Peyer's patch (tissue), 4 donors: Measurements from ENCODE around the gene PNKP. TPM values are rescaled to one million over a fixed set of nuclear protein-coding genes. Genes with fewer than 3 reads are reported as not detected.

Source experiments
- DNase-seq, 3 donors: peaks; one replicate each; pipeline ENCODE4 v3.0.0-alpha.2; 2017 to 2019
- H3K27ac ChIP-seq, 4 donors: fragments of 200-600 bp; sonication (generic); one replicate each; pipeline ENCODE4 v1.5.1; 2016 to 2019
- H3K27me3 ChIP-seq, 2 donors: fragments of 200-600 bp; sonication (generic); one replicate each; pipeline ENCODE4 v1.5.1; 2019
- H3K36me3 ChIP-seq, 3 donors: fragments of 200-600 bp; sonication (generic); one replicate each; pipeline ENCODE4 v1.5.1; 2016 to 2019
- H3K4me1 ChIP-seq, 4 donors: fragments of 200-600 bp; sonication (generic); one replicate each; pipeline ENCODE4 v1.5.1; 2016 to 2019
- H3K4me3 ChIP-seq, 4 donors: fragments of 200-600 bp; sonication (generic); 1 replicate in 3 of 4; 2 replicates in 1 of 4; pipeline ENCODE4 v1.5.1; 2016 to 2019; ENCODE audit warnings: mild to moderate bottlenecking in 1 of 4
- H3K9me3 ChIP-seq, 4 donors: fragments of 200-600 bp; sonication (generic); one replicate each; pipeline ENCODE4 v1.5.1; 2016 to 2019; ENCODE audit warnings: mild to moderate bottlenecking in 1 of 4
- POLR2A ChIP-seq, 2 donors: fragments of 450-650 bp; IDR thresholded peaks; one replicate each; pipeline ENCODE4 v1.5.1; 2017; ENCODE audit warnings: antibody characterized with exemption in 2 of 2, mild to moderate bottlenecking in 2 of 2, moderate library complexity in 2 of 2
- total RNA-seq, 4 donors: library from RNA; depleted of rRNA; stranded (reverse); fragments of >200 nt; gene quantifications; one replicate each; pipeline ENCODE4 v1.1.0, GENCODE V29; 2016
- TF ChIP-seq, protein P1 (sequence below), 6 experiments: fragments of 450-650 bp in 4 of 6; fragments of 200-600 bp in 2 of 6; sonication (generic) in 1 of 6; IDR thresholded peaks; one replicate each; pipeline ENCODE4 v1.5.1; 2017 to 2019; ENCODE audit warnings: antibody characterized with exemption in 6 of 6, mild to moderate bottlenecking in 3 of 6, moderate library complexity in 1 of 6

Gene PNKP
- total RNA-seq, 4 donors from 2014 or later, result 58.7 to 235 (median 118) TPM

DNA sequence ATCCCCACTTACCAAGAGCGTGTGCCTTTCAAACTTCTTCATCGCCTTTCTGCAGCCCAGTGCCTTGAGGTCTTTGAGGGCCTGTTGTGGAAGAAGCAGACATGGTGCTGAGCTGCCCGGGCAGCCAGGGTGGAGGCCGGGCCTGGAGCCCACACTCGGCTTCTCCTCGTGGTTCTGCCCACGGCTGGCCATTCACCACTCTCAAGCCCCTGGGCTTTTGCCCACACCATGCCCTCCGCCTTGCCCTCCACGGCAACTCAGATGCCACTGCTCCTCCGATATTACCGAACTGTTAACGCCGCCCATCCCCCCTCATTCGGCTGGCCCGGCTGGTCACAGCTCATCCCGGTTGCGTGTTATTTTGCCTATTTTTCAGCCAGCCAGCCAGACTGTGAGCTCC is 24.0 kb upstream of the PNKP start:
- DNase-seq, result no peak
- Histone ChIP-seq H3K4me3 (no peak overlapping the region), H3K27ac (no peak overlapping the region), H3K4me1 (peaks cover 0 to 19% (median 10%) of the 10 kb centered on the region in 4 donors), H3K27me3 (no peaks in the 10 kb centered on the region), H3K36me3 (peaks cover 0 to 9% (median 0%) of the 10 kb centered on the region in 3 donors), H3K9me3 (no peaks in the 10 kb centered on the region)
- TF ChIP-seq POLR2A (IDR thresholded peaks at IDR 0.05), result no peak
- TF ChIP-seq, protein P1, sequence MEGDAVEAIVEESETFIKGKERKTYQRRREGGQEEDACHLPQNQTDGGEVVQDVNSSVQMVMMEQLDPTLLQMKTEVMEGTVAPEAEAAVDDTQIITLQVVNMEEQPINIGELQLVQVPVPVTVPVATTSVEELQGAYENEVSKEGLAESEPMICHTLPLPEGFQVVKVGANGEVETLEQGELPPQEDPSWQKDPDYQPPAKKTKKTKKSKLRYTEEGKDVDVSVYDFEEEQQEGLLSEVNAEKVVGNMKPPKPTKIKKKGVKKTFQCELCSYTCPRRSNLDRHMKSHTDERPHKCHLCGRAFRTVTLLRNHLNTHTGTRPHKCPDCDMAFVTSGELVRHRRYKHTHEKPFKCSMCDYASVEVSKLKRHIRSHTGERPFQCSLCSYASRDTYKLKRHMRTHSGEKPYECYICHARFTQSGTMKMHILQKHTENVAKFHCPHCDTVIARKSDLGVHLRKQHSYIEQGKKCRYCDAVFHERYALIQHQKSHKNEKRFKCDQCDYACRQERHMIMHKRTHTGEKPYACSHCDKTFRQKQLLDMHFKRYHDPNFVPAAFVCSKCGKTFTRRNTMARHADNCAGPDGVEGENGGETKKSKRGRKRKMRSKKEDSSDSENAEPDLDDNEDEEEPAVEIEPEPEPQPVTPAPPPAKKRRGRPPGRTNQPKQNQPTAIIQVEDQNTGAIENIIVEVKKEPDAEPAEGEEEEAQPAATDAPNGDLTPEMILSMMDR (IDR thresholded peaks at IDR 0.05), result no peak

DNA sequence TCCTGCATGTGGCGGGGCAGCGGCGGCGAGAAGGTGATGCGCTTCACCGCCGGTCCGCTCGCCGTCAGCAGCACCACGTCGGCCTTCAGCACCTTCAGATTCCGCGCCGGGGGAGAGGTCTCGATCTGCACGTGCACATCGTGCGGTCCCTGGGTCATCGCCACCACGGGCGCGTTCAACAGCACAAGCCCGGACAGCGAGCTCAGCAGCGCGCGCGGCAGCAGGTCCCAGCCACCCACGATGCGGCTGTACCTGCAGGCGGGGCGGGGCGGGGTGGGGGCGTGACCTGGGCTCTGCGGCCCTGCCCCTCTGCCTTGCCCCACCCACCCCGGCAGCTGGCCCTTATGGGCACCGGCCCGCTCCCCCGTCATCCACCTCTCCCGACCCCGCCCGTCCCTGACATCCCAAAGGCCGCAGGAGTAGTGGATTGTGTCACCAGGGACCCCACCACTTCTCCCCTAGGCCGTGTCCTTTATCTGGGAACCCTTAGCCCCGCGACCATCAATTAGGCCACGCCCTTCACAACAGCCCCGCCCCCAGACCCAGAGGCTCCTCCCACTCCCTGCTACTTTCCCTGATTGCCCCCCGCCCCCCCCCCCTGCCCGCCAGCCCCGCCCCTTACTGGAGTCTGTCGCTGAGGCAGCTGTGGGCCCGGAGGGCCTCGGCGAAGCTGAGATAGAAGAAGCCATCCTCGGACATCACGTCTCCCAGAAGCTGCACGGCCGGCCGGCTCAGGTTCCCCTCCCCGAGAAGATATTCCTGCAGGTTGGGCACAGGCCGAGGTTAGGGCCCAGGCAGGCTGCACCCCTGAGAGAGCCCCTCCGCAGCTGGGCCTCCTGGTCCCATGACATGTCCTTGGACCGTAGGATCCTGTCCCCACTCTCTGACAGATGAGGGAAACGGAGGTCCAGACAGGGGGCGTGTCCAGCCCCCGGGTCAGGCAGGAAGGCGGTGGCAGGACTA is 23.3 kb upstream of the PNKP start:
- Histone ChIP-seq H3K9me3 (no peaks in the 10 kb centered on the region), H3K4me1 (peaks cover 0 to 14% (median 10%) of the 10 kb centered on the region in 4 donors), H3K27ac (peak overlapping the region in 2 of 4 donors; percentile 25 to 63), H3K4me3 (peak overlapping the region; percentile 36 to 52 (median 43)), H3K27me3 (no peaks in the 10 kb centered on the region), H3K36me3 (peaks cover 0 to 12% (median 0%) of the 10 kb centered on the region in 3 donors)
- peak; percentile 71 to 83 (median 81) for DNase-seq
- TF ChIP-seq, protein P1 (IDR thresholded peaks at IDR 0.05), result no peak
- TF ChIP-seq POLR2A (IDR thresholded peaks at IDR 0.05), result no peak

DNA sequence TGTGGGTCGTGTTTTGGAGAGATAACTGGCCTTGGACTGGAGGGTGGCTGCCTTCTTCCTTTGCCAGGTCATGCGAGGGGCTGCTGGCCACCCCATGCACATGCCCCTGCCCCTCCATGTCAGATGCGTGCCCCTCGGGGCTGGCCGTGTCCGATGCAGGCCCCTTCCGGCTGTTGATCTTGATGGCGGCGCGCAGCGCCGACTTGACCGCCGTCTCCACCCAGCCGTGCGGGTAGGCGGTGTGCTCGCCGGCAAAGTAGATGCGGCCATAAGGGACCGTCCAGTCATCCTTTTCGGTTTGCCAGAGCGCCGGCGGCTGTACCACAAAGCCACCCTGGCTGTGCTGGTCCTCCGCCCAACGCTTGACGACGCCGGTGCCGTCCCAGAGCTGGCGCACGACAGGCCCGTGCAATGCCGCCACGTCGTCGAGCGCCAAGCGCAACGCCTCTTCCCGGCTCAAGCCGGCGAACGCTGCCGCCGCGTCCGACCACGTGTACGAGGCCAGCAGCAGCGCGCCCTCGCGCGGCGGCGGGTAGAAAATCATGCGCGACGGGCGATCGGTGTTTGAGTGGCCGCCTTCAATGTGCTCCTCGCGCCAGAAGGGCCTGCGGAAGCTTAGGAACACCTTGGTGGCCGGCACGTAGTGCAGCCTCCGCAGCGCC is 22.4 kb upstream of the PNKP start:
- Histone ChIP-seq H3K27me3 (no peaks in the 10 kb centered on the region), H3K27ac (peak overlapping the region in 2 of 4 donors; percentile 25 to 63), H3K9me3 (no peaks in the 10 kb centered on the region), H3K4me3 (peak overlapping the region; percentile 36 to 52 (median 43)), H3K4me1 (peaks cover 0 to 14% (median 8%) of the 10 kb centered on the region in 4 donors), H3K36me3 (peaks cover 0 to 20% (median 0%) of the 10 kb centered on the region in 3 donors)
- DNase-seq, result peak; percentile 70 to 87 (median 82)
- TF ChIP-seq, protein P1 (IDR thresholded peaks at IDR 0.05), result peak; percentile 72 to 82 (median 76)
- no peak for TF ChIP-seq POLR2A (IDR thresholded peaks at IDR 0.05)

DNA sequence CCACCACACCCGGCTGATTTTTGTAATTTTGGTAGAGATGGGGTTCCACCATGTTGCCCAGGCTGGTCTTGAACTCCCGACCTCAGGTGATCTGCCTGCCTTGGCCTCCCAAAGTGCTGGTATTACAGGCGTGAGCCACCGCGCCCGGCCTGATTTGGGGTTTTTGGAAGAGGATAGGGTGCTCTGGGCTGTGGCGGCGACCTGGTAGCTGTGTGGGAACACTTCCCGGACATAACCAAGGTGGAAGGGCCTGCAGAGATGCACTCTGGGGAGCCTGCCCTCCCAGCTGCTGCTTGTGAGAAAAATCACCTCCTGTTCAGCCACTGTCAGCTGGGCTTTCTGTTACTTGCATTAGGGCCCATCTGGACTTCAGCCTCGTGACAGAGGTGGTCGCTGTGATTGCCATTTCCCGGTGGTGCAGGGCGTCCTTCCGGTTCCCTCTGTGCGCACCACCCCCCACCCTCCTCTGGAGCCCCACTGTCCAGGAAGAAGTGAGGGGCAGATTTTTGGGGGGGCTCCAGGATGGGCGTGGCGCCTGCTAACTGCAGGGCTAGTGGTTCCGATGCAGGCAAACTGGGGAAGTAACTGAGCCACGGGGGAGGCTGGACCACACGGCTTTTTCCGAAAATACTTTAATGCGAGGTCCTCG is 21.8 kb upstream of the PNKP start:
- Histone ChIP-seq H3K9me3 (no peaks in the 10 kb centered on the region), H3K36me3 (peaks cover 0 to 27% (median 0%) of the 10 kb centered on the region in 3 donors), H3K4me3 (no peak overlapping the region), H3K27ac (no peak overlapping the region), H3K4me1 (peaks cover 0 to 14% (median 8%) of the 10 kb centered on the region in 4 donors), H3K27me3 (no peaks in the 10 kb centered on the region)
- TF ChIP-seq, protein P1 (IDR thresholded peaks at IDR 0.05), result no peak
- no peak for TF ChIP-seq POLR2A (IDR thresholded peaks at IDR 0.05)
- no peak for DNase-seq

DNA sequence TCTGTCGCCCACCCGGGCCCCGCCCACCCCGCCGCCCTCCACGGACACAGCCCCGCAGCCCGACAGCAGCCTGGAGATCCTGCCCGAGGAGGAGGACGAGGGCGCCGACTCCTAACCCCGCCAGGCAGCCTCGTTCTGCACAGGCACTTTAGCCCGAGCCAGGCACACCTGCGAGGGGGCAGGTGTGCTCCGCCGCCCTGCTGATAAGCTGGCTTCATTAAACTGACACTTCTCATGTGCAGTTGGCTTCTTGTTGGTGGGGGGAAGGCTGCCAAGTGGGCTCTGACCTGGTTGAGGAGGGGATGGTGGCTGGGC is 21.1 kb upstream of the PNKP start:
- no peak for DNase-seq
- peaks cover 0 to 34% (median 0%) of the 10 kb centered on the region in 3 donors for H3K36me3 ChIP-seq
- no peaks in the 10 kb centered on the region for H3K27me3 ChIP-seq
- TF ChIP-seq POLR2A (IDR thresholded peaks at IDR 0.05), result no peak
- TF ChIP-seq, protein P1 (IDR thresholded peaks at IDR 0.05), result no peak
- H3K4me1 ChIP-seq, result peaks cover 0 to 14% (median 8%) of the 10 kb centered on the region in 4 donors
- no peak overlapping the region for H3K4me3 ChIP-seq
- H3K9me3 ChIP-seq, result no peaks in the 10 kb centered on the region
- no peak overlapping the region for H3K27ac ChIP-seq
